NCI-H1417 treated with DMSO at 0.1 percent for 48 hours (cell line): ENCODE results near the gene AGR2.

Experiments used
- DNase-seq: peaks from one replicate; lab custom pipeline; 2025; lab: John Stamatoyannopoulos, UW

AGR2 gene

DNA sequence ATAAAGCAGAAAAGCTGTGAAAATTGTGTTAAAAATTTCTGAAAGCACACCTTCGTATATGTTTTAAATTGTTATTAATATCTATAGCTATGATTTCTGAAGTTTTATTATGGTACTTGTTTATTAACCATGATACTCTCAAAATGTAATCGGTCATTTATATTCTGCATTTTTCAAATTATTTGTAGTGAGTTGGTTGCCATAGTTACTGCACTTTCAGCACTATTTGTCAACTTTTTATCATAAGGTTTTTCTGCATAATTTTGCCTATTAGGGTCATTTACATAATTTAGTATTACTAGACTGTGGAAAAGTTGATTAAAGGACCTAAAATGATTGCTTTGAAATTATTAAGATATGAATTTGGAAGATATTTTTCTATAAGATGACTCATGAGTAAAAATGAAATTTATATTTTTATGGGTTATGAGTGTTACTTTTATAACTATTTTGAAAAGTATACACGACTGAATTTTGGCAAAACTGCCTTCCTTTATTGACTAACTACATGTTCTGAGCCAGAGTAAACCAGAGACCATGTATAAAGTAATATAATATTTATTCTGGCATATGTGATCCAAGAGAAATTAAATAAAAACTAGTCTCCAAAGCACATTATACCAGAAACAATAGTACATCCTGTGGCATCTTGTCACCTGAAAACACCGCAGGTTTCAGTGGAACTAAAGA, 7.9 kb upstream of the AGR2 start:
- no peak for DNase-seq

DNA sequence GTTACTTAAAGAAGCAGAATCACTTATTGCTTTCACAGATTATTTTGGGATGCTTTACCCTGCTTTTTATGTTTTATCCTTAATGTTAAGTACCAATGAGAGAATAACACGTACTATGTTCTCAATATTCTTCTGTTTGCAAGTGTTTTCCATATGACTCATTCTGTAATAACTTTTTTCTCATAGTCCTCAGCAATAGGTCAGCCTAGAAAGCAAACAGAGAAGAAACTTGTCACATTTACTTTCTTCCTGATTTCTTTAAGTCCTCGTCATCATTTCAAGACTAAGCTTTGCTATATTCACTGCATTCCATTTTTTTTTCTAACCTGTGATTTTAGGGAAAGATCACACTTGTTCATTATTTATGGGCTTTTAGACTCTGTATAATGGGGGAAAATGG, 6.8 kb upstream of the AGR2 start:
- no peak for DNase-seq

DNA sequence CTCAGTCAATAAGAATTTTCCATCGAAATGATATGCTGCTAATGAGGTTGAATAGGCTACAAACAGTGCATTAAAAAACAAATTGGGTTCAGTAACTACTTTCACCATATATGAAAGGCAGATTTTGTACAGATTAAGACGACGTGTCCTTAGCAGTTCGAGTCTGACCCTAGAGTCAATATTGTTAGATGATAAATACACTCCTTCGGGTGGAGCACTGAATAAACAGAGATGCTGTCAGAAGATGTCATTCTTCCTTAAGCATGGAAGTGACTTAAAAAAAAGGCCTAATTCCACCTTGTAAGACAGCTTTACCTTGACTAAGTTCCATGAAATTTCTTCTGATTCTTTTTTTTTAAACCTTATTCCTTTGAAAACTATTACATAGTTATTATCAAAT, 5.8 kb upstream of the AGR2 start:
- DNase-seq: no peak

DNA sequence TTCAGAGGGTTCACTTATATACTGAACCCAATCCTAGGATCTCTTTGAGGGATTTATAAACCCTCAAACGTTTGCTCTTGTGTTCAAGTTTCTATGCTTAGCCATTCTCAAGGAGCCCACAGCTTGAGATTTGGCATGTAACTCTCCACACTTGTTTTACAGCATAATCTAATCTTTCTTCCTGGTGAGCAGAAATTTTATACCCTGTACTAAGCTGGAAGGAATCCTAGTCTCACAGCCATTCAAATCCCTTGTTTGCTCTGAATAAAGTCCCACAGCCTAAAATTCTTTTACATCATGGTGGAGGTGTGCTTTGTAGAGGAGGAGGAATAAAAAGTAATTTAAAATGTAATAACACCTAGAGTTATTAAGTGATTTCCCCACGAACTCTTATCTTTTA, 5.3 kb upstream of the AGR2 start:
- DNase-seq: no peak

DNA sequence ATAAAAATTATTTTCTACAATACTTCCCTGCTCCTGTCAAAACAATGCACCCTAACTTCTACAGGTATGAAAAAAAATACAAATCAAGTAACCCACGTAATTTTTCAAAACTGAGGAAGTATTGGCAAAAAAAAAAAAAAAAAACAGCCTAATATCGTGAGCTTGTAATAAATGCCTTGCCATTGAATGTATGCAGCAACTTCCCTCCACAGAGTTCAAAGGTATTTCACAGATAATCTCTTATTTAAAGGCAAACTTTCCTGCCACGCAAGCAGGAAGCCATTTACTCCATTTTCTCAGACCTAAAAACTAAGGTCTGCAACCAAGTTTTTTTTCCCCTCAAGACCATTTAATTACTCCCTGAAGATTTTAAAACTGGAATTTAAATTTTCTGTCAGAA, 642 bp upstream of the AGR2 start:
- DNase-seq: no peak

DNA sequence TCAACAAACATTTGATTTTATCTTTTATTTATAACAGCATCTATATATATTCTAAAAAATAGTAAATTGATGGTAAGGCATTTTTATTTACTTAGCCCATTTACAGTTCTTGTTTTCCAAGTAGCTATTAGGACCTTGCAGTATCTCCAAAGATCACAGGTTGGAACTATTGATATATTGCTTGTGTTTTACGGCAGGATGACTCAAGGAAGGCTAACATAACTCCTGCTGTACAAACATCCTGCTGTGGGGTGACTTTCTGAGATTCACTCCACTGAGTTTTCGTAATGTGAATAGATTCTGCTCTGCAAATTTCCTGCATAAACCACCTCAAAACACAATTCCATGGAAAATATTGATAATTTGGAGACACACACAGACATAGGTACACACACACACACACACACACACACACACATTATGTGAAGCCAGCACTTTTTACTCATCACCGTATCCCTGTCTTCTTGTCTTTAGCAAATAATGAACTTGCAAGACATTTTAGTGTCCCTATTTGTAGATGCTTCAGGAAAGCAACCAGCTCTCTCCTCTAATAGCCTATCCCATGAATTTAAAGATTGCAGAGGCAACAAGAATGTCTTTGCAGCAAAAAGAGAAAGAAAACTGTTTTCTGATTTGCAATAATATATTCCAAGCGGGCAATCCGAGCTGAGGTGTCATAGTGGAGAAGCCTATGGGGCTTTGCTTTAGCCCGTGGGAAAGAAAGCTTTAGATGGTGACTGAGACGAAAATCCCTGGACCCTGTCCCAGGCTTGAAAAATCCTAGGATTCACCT, 722 bp downstream of the AGR2 start:
- DNase-seq: no peak

DNA sequence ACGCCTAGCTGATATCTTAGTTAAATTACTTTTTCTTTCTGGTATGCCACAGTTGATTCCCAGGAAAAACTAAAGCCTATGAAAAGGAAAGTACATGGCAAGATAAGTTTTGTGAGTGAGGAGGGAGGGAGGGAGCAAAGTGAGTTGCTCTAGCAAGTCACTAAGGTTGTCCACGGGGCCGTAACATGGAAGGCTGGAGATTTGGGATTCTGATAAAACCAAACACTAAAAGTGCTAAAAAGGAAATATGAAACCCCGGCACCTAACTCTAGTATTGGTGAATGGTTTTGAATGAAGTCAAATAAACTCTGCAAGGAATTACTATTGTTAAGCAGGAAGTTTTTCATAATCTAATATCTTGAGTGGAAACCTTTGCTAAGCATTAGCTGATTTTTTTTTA, 1.7 kb downstream of the AGR2 start:
- DNase-seq: no peak

DNA sequence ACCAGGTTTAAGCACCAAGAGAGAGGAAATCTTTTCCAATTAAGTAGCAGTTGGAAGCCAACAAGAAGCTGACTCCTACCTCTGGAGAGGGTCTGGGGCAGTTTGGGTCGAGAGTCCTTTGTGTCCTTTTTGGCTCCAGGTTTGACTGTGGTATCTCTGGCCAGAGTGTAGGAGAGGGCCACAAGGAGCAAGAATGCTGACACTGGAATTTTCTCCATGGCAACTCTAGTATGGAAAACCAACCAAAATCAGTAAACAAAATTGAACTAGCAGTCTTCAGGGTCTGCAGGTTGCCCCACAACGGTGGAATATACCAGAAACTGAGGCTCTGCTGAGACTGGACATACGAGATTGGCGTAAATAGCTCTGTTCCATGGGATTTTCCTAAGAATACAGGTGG, 3.2 kb downstream of the AGR2 start:
- DNase-seq: no peak

DNA sequence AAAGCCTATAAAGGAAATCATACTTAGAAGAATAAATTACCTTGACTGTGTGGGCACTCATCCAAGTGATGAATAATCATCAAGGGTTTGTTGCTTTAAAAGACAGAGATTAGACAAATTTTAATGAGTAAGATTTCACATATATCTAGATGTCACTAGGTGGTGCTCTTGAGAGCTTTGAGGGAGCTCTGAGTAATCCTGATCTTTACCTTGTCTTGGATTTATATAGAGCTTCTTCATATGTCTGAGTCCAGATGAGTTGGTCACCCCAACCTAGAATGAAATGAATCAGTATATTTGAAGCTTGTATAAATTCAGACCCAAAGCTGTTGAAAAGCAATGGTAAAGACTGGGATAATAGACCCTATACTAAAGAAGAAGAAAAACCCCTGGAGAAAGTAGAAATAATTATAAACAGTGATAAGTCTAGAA, 3.7 kb downstream of the AGR2 start:
- DNase-seq: no peak

DNA sequence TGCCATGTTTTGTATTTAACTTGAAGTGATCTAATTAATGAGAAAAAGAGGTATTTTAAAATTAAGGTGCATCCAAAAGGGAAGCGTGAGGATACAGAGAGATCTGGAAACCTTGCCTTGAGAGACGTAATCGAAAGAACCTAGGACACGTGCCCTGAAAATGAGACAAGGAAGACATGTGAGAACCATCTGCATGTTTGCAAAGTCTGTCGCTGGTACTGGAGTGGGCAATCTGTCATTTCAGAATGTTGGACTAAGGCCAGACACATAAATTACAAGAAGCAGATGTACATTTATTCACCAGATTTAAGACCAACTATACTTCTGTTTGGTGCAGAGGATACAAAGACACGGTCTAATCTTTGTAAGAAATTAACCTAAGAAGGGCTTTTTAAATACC, 9.2 kb downstream of the AGR2 start:
- peak; percentile 70 for DNase-seq

DNA sequence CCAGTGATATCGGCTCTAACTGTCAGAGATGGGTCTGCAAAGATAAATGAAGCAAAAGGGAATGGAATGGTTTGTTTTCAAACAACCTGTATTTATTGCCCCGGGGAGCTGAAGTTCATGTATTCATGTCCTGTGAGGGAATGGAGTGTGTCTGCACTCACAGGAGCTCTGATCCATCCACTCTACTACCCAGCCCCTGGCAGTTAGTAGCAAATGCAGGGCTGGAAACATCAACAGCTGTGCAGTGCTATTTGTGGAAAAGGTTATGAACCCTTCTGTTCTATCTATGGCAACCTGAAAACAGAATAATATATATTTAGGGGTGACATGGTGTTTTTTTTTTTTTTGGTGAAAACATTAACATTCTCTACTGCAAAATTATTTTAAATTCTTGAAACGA, 9.8 kb downstream of the AGR2 start:
- no peak for DNase-seq

DNA sequence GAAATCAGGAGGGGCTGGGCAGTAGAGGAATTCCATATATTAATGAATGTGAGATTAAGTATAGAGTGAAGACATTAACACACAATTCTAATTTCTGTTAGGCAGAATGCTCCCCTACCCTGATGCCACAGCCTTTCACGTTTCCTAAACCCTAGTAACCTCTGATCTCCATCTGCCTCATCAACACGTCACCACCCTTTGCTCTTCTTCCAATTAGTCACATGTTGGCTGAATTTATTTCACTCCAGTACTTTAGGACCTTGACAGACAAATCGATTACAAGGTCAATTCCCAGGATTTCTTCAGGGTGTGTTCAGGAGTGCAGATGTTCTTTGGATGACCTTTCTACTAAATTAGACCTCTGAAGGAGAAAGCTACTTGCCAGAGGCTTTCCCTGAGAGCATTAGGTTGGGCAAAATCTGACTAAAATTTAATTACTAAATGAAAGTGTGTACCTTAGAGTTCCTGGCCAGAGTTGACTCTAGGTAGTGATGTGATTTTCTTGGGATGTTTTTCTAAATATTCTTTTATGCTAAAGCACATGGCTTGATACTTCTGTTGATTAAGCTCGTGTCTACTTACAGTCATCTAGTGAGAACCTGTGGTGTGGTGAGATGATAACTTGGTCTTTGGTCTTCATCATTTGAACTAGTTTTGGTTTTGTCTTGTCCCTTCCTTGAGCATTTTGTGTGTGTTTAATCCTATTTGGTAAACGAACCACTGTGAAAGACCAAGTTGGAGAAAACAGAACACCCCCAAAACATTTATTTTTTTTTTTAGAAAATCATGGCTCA, 12.7 kb downstream of the AGR2 start:
- DNase-seq: no peak

DNA sequence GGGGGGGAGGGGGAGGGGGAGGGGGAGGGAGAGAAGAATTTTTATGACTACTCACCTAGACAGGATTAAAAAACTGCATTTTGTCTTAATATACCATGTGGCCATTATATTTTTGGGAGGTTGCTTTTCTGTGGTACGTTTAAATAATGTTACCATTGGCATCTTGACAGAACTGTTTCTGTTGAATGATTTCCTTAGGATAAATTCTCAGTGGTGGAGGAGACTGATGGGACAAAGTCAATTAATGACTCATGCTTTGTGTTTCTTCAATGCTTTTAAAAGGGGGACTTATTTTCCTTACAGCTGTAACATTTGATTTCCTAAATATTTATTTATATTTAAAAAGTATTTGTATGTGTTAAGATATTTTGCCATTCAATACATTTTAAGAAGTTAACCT, 13.7 kb downstream of the AGR2 start:
- DNase-seq: no peak

DNA sequence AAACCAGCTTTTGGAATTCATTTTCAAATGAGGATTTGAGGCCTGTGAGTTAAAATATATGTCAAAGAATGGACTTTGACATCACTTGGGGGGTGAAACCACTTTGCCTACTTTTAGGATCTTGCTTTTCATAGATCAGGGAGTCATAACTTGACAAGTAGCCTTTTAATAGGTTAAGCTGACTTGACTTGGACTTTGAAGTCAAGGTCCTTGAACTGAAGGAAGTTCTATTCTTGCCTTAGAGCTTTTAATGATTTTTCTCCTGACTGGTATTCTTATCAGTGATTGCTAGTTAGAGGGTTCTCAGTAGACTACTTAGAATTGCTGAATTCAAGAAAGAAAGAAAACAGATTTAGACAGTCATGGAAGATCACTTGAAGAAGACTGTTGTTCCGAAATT, 17.7 kb downstream of the AGR2 start:
- no peak for DNase-seq

DNA sequence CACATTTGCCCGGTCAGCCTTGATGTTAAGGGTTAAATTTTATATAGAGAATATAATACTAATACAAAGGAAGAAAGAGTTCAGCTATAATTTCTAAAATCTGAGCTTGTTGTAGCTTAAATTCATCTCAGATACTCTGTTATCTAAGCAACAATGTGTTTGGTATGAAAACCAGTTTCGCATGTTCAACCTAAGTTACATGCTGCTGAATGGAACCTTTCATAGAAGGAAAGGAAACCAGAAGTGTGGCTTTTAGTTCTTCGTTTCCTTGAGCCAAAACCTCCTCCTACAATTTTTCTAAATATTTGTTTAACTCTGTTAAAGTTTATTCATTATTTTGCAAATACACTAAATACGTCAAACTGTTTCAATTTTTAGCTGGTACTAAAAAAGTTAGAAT, 18.5 kb downstream of the AGR2 start:
- no peak for DNase-seq

DNA sequence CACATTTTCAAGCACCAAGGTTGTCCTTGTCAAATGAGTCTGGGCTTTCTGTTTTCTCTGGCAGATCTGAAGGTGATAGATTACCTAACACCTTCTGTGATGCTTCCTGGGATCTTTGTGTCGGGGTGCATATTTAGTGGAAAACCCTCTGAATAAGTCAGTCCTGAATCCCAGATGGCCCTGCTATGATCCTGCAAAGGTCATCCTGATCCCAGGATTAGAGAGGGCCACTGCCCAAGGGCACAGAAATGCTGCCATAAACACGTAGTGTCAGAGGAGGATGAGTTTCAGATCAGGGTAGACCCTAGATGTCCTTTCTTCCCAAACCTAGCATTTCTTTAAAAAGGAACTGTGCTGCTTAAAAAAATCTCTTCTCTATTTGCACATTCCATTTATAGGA, 19.0 kb downstream of the AGR2 start:
- DNase-seq: no peak

DNA sequence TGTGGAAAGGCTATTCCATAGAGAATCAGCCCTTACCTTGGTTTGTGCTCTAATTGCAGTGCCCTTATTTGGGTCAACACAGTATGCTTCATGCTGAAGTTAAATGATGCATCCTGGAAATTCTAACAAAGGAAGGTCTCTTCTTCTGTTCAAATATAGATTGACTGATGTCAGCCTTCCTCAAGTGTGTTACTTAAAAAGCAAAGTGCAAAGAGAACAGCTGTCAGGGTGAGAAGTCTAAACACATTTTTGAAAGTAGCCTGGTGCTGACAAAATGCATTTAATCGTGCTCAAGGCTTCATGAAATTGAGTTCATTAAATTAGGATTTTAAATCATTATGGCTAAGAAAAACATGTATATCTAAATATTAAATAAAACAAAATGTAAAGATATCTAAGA, 19.5 kb downstream of the AGR2 start:
- DNase-seq: no peak

DNA sequence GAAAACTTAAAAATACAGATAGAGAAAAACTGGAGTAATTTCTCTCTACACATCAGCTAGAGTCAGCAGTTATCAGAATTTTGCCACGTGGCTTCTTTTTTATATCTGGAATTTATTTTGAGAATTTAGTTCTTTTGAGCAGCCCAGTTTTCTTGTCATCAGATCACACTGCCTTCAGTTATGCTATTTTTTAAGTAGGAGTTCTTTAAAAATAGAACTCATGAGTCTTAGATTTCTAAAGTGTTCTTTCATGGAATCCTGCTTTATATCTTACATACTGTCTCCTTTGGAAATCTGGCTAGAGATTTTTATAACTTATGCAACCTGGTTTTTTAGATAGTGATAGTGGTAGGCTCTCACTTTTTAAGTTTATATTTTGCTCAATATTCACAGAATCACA, 24.2 kb downstream of the AGR2 start:
- DNase-seq: no peak

DNA sequence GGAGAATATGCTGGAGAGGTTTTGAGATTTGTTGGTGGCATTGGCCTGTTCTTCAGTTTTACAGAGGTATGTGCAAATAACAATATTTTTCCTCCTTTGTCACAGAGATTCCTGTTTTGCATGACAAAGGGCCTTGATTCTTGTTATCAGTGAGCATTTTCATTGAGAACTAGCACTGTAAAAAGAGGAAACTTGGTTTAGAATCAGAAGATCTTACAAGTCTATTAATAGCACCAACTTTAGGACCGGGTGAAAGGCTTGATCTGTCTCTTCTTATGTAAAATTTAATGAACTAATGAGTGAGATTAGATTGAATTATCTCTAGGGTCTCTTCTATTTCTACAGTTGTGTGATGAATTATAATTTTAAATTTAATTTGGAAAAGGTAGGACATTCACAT, 25.7 kb downstream of the AGR2 start:
- no peak for DNase-seq

DNA sequence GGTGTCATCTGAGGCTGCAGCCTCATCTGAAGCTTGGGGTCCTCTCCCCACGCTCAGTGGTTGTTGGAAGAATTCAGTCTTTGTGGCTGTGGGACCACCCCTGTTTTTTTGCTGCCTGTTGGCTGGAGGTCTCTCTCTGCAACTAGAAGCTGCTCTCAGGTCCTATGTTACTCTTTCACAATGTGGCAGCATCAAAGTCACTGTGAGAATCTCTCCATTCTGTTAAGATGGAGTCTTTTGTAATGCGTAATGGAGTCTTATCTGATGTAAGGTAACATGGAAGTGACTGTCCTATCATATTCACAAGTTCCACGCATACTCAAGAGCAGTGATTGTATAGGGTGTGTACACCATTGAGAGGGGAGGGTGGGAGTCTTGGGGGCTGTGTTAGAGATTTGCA, 26.3 kb downstream of the AGR2 start:
- no peak for DNase-seq

DNA sequence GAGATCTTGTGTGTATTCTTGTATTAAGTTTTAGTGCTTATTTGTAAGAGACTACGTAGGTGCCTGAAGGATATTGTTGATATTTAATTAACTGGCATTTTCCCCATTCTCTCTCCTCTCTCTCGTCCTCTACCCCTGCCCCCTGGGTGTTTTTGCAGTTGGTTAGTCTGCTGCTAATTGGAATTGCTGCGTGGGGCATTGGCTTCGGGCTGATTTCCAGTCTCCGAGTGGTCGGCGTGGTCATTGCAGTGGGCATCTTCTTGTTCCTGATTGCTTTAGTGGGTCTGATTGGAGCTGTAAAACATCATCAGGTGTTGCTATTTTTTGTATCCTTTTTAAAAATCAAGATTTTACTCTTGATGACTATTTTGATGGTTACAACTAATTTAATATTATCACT, 28.7 kb downstream of the AGR2 start:
- no peak for DNase-seq

DNA sequence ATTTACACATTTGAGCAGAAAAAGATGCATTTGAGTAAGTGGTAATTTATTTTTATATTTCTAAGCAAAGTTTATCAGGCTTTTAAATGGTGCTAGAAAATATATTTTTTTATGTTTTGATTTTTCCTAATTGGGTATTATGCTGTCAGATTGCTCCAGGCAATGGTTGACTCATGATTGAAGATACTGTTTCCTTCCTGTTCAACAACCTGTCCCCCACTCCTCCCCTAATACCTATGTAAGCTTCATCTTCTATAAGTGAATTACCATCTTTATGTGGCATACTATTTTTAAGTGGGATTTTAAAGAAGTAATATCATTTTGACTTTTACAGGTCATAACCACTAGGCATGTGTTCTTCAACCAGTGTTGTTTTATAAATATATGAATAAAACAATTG, 29.8 kb downstream of the AGR2 start:
- DNase-seq: no peak

DNA sequence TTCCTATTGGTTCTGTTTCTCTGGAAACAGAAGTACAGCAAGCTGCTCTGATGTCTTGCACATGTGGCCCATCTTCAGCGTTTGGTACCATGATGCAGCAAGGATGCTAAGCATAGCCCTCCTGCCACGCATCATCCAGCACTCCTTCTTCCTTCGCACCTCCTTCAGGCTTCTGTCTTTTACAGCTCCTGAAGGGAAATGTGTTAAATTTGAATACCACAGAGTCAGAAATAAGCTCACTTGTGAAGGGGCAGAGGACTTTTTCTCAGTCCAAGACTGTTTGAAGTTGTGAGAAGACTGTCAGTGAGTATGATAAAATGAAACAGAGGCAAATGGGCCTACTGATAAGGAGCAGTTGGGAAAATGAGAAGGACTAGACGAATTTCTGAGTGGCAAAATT, 30.5 kb downstream of the AGR2 start:
- no peak for DNase-seq
